IMR-90 (cell line): ENCODE results near the gene ENTPD7. TPM values are rescaled to one million over a fixed set of nuclear protein-coding genes. Genes with fewer than 3 reads are reported as not detected.

Experiments
- ATAC-seq: fragments of 200-7000 bp; cut with Tn5 transposase; 2 replicates; pipeline ENCODE4 v1.9.1; 2020; ENCODE audit warnings: low read depth, mild to moderate bottlenecking, moderate library complexity
- BruUV-seq: library from RNA; stranded (reverse); fragments of 400-500 nt; replicated peaks from 2 replicates; lab custom pipeline; 2021; lab: Mats Ljungman, UMichigan
- CTCF ChIA-PET: fragments of 300-600 bp; formaldehyde crosslinking; extraction: SDS; loops from one replicate; lab custom pipeline; 2021; ENCODE audit warnings: antibody characterized with exemption; lab: Yijun Ruan, JAX
- POLR2A ChIA-PET: fragments of 300-600 bp; sonication (Branson Sonifier 250); formaldehyde crosslinking; loops from one replicate; lab custom pipeline; 2022; ENCODE audit warnings: antibody characterized with exemption; ENCODE audit not compliant: unreplicated experiment; lab: Charles Lee
- DNase-seq: peaks from one replicate; pipeline ENCODE4 v3.0.0; 2013
- H2AFZ ChIP-seq: replicated peaks from 2 replicates; pipeline ENCODE3; 2013; ENCODE audit warnings: low read length, mild to moderate bottlenecking; ENCODE audit not compliant: poor library complexity
- H2AK5ac ChIP-seq: 2 replicates; pipeline ENCODE4 v1.6.1; 2013; ENCODE audit warnings: low read depth, low read length, inconsistent platforms
- H2AK9ac ChIP-seq: replicated peaks from 2 replicates; pipeline ENCODE3; 2013; ENCODE audit warnings: mild to moderate bottlenecking, low read depth, low read length, moderate library complexity; ENCODE audit not compliant: poor library complexity
- H2BK120ac ChIP-seq: 2 replicates; pipeline ENCODE4 v1.6.1; 2013; ENCODE audit warnings: low read depth, low read length, inconsistent platforms
- H2BK15ac ChIP-seq: 3 replicates; pipeline ENCODE4 v1.6.1; 2013; ENCODE audit warnings: low read depth, low read length, inconsistent platforms
- H2BK20ac ChIP-seq: 2 replicates; pipeline ENCODE4 v1.6.1; 2013; ENCODE audit warnings: low read depth, mild to moderate bottlenecking, inconsistent platforms, low read length, moderate library complexity
- H2BK5ac ChIP-seq: 2 replicates; pipeline ENCODE4 v1.6.1; 2013; ENCODE audit warnings: mild to moderate bottlenecking, low read depth, low read length, inconsistent platforms; ENCODE audit not compliant: poor library complexity, severe bottlenecking
- H3K14ac ChIP-seq: replicated peaks from 2 replicates; pipeline ENCODE4 v1.6.1; 2013; ENCODE audit warnings: low read depth, low read length, inconsistent platforms
- H3K18ac ChIP-seq: 2 replicates; pipeline ENCODE4 v1.6.1; 2013; ENCODE audit warnings: low read depth, low read length, control low read depth
- H3K23ac ChIP-seq: 2 replicates; pipeline ENCODE4 v1.6.1; 2013; ENCODE audit warnings: low read depth, low read length, inconsistent platforms
- H3K27ac ChIP-seq: 2 replicates; pipeline ENCODE4 v1.5.1; 2013; ENCODE audit warnings: mild to moderate bottlenecking, control low read depth, low read length; ENCODE audit not compliant: insufficient read depth
- H3K27me3 ChIP-seq: 2 replicates; pipeline ENCODE4 v1.6.1; 2013; ENCODE audit warnings: low read length; ENCODE audit not compliant: control insufficient read depth, insufficient read depth
- H3K36me3 ChIP-seq: 2 replicates; pipeline ENCODE4 v1.6.1; 2013; ENCODE audit warnings: low read length, mixed read lengths; ENCODE audit not compliant: control insufficient read depth, insufficient read depth
- H3K4ac ChIP-seq: 2 replicates; pipeline ENCODE4 v1.6.1; 2013; ENCODE audit warnings: low read depth, low read length, inconsistent platforms
- H3K4me1 ChIP-seq: 2 replicates; pipeline ENCODE4 v1.6.1; 2013; ENCODE audit warnings: low read length, mixed read lengths; ENCODE audit not compliant: control insufficient read depth, insufficient read depth
- H3K4me2 ChIP-seq: 2 replicates; pipeline ENCODE4 v1.6.1; 2013; ENCODE audit warnings: low read depth, mild to moderate bottlenecking, control low read depth, low read length, moderate library complexity
- H3K4me3 ChIP-seq: 2 replicates; pipeline ENCODE4 v1.5.1; 2013; ENCODE audit warnings: low read depth, mild to moderate bottlenecking, control low read depth, low read length, moderate library complexity; ENCODE audit not compliant: insufficient read depth
- H3K56ac ChIP-seq: 2 replicates; pipeline ENCODE4 v1.6.1; 2013; ENCODE audit warnings: low read length, inconsistent platforms; ENCODE audit not compliant: insufficient read depth; ENCODE audit errors: extremely low read depth
- H3K79me1 ChIP-seq, 2 experiments: 2 replicates each; pipeline ENCODE4 v1.6.1; 2013; ENCODE audit warnings: low read length in 2 of 2, inconsistent platforms in 1 of 2, low read depth in 1 of 2
- H3K9ac ChIP-seq: 2 replicates; pipeline ENCODE4 v1.6.1; 2013; ENCODE audit warnings: low read depth, low read length, control low read depth
- H3K9me1 ChIP-seq: 2 replicates; pipeline ENCODE4 v1.6.1; 2013; ENCODE audit warnings: low read length, inconsistent platforms; ENCODE audit not compliant: insufficient read depth
- H3K9me3 ChIP-seq: 2 replicates; pipeline ENCODE4 v1.6.1; 2013; ENCODE audit warnings: low read length; ENCODE audit not compliant: control insufficient read depth, insufficient read depth
- H4K20me1 ChIP-seq: 2 replicates; pipeline ENCODE4 v1.6.1; 2013; ENCODE audit warnings: low read length, inconsistent platforms; ENCODE audit not compliant: insufficient read depth
- H4K5ac ChIP-seq: 2 replicates; pipeline ENCODE4 v1.6.1; 2013; ENCODE audit warnings: mild to moderate bottlenecking, low read depth, low read length, control low read depth
- H4K8ac ChIP-seq, 2 experiments: 2 replicates each; pipeline ENCODE4 v1.6.1; 2013; ENCODE audit warnings: low read depth in 2 of 2, low read length in 2 of 2, control low read depth in 1 of 2, inconsistent platforms in 1 of 2
- H4K91ac ChIP-seq: 2 replicates; pipeline ENCODE4 v1.6.1; 2013; ENCODE audit warnings: low read depth, low read length, inconsistent platforms; ENCODE audit not compliant: insufficient read depth
- CEBPB ChIP-seq: IDR thresholded peaks from 2 replicates; pipeline ENCODE4 v1.6.1; 2012; ENCODE audit warnings: low read depth, low read length, improper control_type of control experiment
- CTCF ChIP-seq: conservative IDR thresholded peaks from 2 replicates; pipeline ENCODE4 v1.5.1; 2012; ENCODE audit warnings: mild to moderate bottlenecking, low read depth, low read length, improper control_type of control experiment
- ELK1 ChIP-seq: fragments of 150-350 bp; IDR thresholded peaks from 2 replicates; pipeline ENCODE4 v1.6.1; 2016; ENCODE audit warnings: low read depth, mild to moderate bottlenecking, low read length, moderate library complexity, borderline replicate concordance
- MAFK ChIP-seq: IDR thresholded peaks from 2 replicates; pipeline ENCODE4 v1.6.1; 2012; ENCODE audit warnings: low read depth, low read length, improper control_type of control experiment
- NFE2L2 ChIP-seq: fragments of 150-350 bp; IDR thresholded peaks from 2 replicates; pipeline ENCODE4 v1.6.1; 2016; ENCODE audit warnings: low read depth, mild to moderate bottlenecking, low read length
- RAD21 ChIP-seq: IDR thresholded peaks from 2 replicates; pipeline ENCODE4 v1.6.1; 2012; ENCODE audit warnings: low read length, improper control_type of control experiment
- RFX5 ChIP-seq: IDR thresholded peaks from 2 replicates; pipeline ENCODE4 v1.8.0; 2012; ENCODE audit warnings: low read depth, mild to moderate bottlenecking, low read length, moderate library complexity
- SMC3 ChIP-seq: fragments of 150-350 bp; IDR thresholded peaks from 2 replicates; pipeline ENCODE4 v1.6.1; 2016; ENCODE audit warnings: low read depth, mild to moderate bottlenecking, antibody characterized with exemption, low read length, moderate library complexity
- WGBS, 2 experiments: methylation state at CpG; one replicate each; pipeline versions ENCODE4 v1.1.5 to v1.1.7; 2013; ENCODE audit warnings: missing lambda C conversion rate in 2 of 2; ENCODE audit not compliant: insufficient read length in 1 of 2; ENCODE audit errors: extremely low coverage in 2 of 2; 5-methylcytosine and 5-hydroxymethylcytosine counted together
- dilution Hi-C: fragments of 300-500 bp; cut with HindIII; formaldehyde crosslinking; loops from one replicate; pipeline ENCODE4 v1.14.3; 2018; ENCODE audit warnings: low sequenced_read_pairs; ENCODE audit not compliant: unreplicated experiment
- in situ Hi-C: fragments of 300-500 bp; cut with MboI; formaldehyde crosslinking; loops from 3 replicates; pipeline ENCODE4 v1.14.3; 2019; ENCODE audit warnings: low sequenced_read_pairs, inconsistent platforms, mixed read lengths
- intact Hi-C: fragments of 100-400 bp; cut with micrococcal nuclease; formaldehyde crosslinking; loops from 2 replicates; pipeline ENCODE4 v1.10.0; 2022
- polyA plus RNA-seq, 3 experiments: library from polyadenylated mRNA; depleted of rRNA; stranded (reverse); fragments of >200 nt; gene quantifications; 2 replicates each; pipeline ENCODE4 v1.2.3, GENCODE V29; 2012; ENCODE audit warnings: low replicate concordance in 1 of 3
- total RNA-seq: library from RNA; depleted of rRNA; stranded (reverse); fragments of >200 nt; gene quantifications from 2 replicates; pipeline ENCODE4 v1.2.3, GENCODE V29; 2012

ENTPD7 gene
- total and polyA plus RNA-seq, 2 of the 4 experiments (the other 2 are of a cell fraction), result 8.0 to 23.3 TPM

- Histone ChIP-seq H2BK120ac (no peak overlapping the region), H3K36me3 (no peaks in the 10 kb centered on the region), H2AFZ (no peak overlapping the region), H3K14ac (no peak overlapping the region), H3K56ac (no peak overlapping the region), H4K8ac (no peak overlapping the region), H2BK20ac (no peak overlapping the region), H2AK9ac (no peak overlapping the region), H3K4me1 (no peaks in the 10 kb centered on the region), H2AK5ac (no peak overlapping the region), H2BK15ac (no peak overlapping the region), H3K23ac (no peak overlapping the region), H4K20me1 (no peaks in the 10 kb centered on the region), H3K9ac (no peak overlapping the region), H3K4ac (no peak overlapping the region), H3K79me1 (no peaks in the 10 kb centered on the region), H3K9me3 (peaks cover 3% of the 10 kb centered on the region; the same call in 1 of the 2 replicates), H3K27me3 (no peaks in the 10 kb centered on the region), H4K5ac (no peak overlapping the region), H2BK5ac (no peak overlapping the region), H3K4me3 (no peak overlapping the region), H3K27ac (no peak overlapping the region), H3K18ac (no peak overlapping the region), H4K91ac (no peak overlapping the region), H3K9me1 (no peaks in the 10 kb centered on the region), H3K4me2 (no peak overlapping the region)
- dilution Hi-C loops, result no loop called here
- no TSS peak for BruUV-seq
- in situ Hi-C loops, result no loop called here
- no peak for DNase-seq
- ChIA-PET POLR2A (interaction anchor here (0.6 kb wide), 1 partner anchor 11 kb away, joined by 4 read pairs; the partner anchor contains the start of gene ENTPD7), CTCF (interaction anchor here (0.6 kb wide), 2 partner anchors 12 to 1936 kb away, joined by 5 to 9 read pairs; no protein-coding TSS in a partner anchor)
- WGBS, 2 experiments, result no CpG with 5 or more reads among the region's 2 CpGs
- no peak for ATAC-seq
- intact Hi-C loops, result no loop called here
- TF ChIP-seq CTCF, result no peak
- TF ChIP-seq MAFK, result no peak
- no peak for TF ChIP-seq RFX5
- TF ChIP-seq NFE2L2, result no peak
- TF ChIP-seq CEBPB, result no peak
- TF ChIP-seq RAD21, result no peak
- TF ChIP-seq ELK1, result no peak
- TF ChIP-seq SMC3, result no peak
These were observed 11.6 kb upstream of the ENTPD7 start for GRCh38 chr10:99647601-99648151.
